C4-2B (cell line): ENCODE data around the gene STYX.

ENCODE experiments used
- H3K27ac ChIP-seq: fragments of 450-650 bp; 2 replicates; pipeline ENCODE4 v1.5.1; 2017
- CTCF ChIP-seq: fragments of 450-650 bp; conservative IDR thresholded peaks from 2 replicates; pipeline ENCODE4 v1.5.1; 2017; ENCODE audit warnings: mild to moderate bottlenecking
- ZFX ChIP-seq: fragments of 450-650 bp; IDR thresholded peaks from 2 replicates; pipeline ENCODE4 v1.6.1; 2017

Gene STYX

GRCh38 chr14:52806115-52806514 lies 76.1 kb downstream of the STYX start:
- TF ChIP-seq ZFX (no peak), CTCF (no peak)

GRCh38 chr14:52808101-52808500 lies 78.1 kb downstream of the STYX start:
- TF ChIP-seq CTCF (no peak), ZFX (no peak)

More at GRCh38 chr14:52806115-52806514, 76.1 kb downstream of the STYX start:
- no peak overlapping the region for H3K27ac ChIP-seq

GRCh38 chr14:52821805-52822250 lies 91.9 kb downstream of the STYX start:
- no peak for TF ChIP-seq CTCF
- TF ChIP-seq ZFX, result no peak
- no peak overlapping the region for H3K27ac ChIP-seq

More at GRCh38 chr14:52808101-52808500, 78.1 kb downstream of the STYX start:
- no peak overlapping the region for H3K27ac ChIP-seq

DNA sequence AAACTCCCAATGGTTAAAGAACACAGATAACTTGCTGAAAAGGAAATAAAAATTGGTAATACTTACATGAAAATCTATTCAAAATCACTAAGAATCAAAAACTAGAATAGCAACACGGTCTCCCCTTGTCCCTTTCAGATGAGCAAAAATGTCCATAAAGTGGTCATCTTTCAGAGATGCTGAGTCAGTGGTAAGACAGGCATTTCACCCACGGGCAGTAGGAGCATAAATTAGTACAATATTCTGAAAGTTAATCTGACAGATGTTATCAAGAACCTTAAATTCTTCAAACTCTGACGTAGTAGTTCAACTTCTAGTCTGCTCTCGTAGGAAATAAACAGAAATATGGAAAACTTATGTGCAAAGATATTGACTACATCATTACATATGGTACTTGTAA lies 94.5 kb downstream of the STYX start:
- TF ChIP-seq ZFX (no peak), CTCF (no peak)
- no peak overlapping the region for H3K27ac ChIP-seq
